ENCODE measurements around the gene GTPBP1.

DNA sequence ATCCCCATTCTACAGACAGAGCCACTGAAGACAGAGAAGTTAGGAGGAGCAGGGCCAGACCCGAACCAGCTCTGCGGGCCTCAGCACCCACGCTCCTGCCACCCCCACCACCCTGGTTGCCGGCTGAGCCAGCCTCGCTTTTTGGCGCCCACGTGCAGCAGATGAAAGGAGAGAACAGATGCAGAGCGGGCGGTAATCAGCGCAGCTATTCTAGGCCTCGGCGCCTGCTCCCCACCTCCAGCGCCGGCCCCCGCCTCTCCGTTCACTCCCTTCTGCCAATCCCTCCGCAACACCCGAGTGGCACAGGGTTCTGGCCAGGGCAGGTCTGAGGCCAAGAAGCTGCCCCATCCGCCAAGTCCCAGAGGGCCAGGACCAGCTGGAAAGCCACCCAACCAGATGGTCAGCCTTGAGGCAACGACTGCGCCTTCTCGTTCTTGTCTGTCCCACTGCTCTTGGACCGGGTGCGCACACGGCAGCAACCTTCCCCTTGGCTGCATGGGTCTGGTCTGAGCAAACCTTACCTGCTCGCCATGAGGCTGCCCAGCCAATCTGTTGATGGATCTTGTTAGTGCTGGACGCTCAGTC lies 71.4 kb downstream of the GTPBP1 start:
- TF ChIP-seq, protein P1, sequence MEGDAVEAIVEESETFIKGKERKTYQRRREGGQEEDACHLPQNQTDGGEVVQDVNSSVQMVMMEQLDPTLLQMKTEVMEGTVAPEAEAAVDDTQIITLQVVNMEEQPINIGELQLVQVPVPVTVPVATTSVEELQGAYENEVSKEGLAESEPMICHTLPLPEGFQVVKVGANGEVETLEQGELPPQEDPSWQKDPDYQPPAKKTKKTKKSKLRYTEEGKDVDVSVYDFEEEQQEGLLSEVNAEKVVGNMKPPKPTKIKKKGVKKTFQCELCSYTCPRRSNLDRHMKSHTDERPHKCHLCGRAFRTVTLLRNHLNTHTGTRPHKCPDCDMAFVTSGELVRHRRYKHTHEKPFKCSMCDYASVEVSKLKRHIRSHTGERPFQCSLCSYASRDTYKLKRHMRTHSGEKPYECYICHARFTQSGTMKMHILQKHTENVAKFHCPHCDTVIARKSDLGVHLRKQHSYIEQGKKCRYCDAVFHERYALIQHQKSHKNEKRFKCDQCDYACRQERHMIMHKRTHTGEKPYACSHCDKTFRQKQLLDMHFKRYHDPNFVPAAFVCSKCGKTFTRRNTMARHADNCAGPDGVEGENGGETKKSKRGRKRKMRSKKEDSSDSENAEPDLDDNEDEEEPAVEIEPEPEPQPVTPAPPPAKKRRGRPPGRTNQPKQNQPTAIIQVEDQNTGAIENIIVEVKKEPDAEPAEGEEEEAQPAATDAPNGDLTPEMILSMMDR (IDR thresholded peaks at IDR 0.05), result no peak
- TF ChIP-seq POLR2A (IDR thresholded peaks at IDR 0.05), result no peak

Data from lower leg skin (tissue), 3 donors.